Subcutaneous abdominal adipose tissue (tissue), 5 donors: Measurements from ENCODE around the gene ZNF32.
"Not testable (repeated sequence)": the region's sequence is repeated elsewhere in the genome, so short reads cannot be mapped to it uniquely, and the experiment has no call there.

ENCODE experiments used
- H3K27ac ChIP-seq: one replicate; pipeline ENCODE4 v1.7.0; 2013; ENCODE audit warnings: low read depth, mild to moderate bottlenecking, inconsistent platforms, low read length, moderate library complexity
- H3K27me3 ChIP-seq, 5 donors: one replicate each; pipeline ENCODE4 v1.7.0; 2013; ENCODE audit warnings: low read length in 5 of 5, inconsistent platforms in 1 of 5; ENCODE audit not compliant: control insufficient read depth in 5 of 5, insufficient read depth in 4 of 5
- H3K36me3 ChIP-seq, 5 donors: one replicate each; pipeline ENCODE4 v1.7.0; 2013; ENCODE audit warnings: low read length in 5 of 5; ENCODE audit not compliant: control insufficient read depth in 5 of 5, insufficient read depth in 5 of 5
- H3K4me1 ChIP-seq, 5 donors: one replicate each; pipeline ENCODE4 v1.7.0; 2013; ENCODE audit warnings: low read length in 5 of 5, mild to moderate bottlenecking in 3 of 5, moderate library complexity in 1 of 5; ENCODE audit not compliant: control insufficient read depth in 5 of 5, insufficient read depth in 5 of 5
- H3K4me3 ChIP-seq, 5 donors: one replicate each; pipeline ENCODE4 v1.7.0; 2013; ENCODE audit warnings: low read length in 5 of 5, low read depth in 1 of 5
- H3K9ac ChIP-seq, 5 donors: one replicate each; pipeline ENCODE4 v1.7.0; 2013; ENCODE audit warnings: low read length in 5 of 5, mild to moderate bottlenecking in 4 of 5, moderate library complexity in 3 of 5
- H3K9me3 ChIP-seq, 5 donors: one replicate each; pipeline ENCODE4 v1.7.0; 2013; ENCODE audit warnings: low read length in 5 of 5; ENCODE audit not compliant: control insufficient read depth in 5 of 5
- donor health status: healthy.
- donor health status: healthy.
- donor health status: healthy.
- donor health status: healthy.
- donor health status: healthy.

The ZNF32 gene

GRCh38 chr10:43647576-43647975 lies 1.1 kb downstream of the ZNF32 start:
- Histone ChIP-seq H3K36me3 (peaks cover 24 to 39% (median 33%) of the 10 kb centered on the region in 5 donors), H3K9me3 (peaks cover 34 to 42% (median 40%) of the 10 kb centered on the region in 5 donors), H3K27me3 (no peaks in the 10 kb centered on the region), H3K27ac (peak overlapping the region; percentile 65), H3K4me3 (peak overlapping the region; percentile 73 to 86 (median 83)), H3K9ac (peak overlapping the region in 3 of 5 donors; percentile 87 to 95 (median 90)), H3K4me1 (peaks cover 2 to 21% (median 16%) of the 10 kb centered on the region in 5 donors)

- Histone ChIP-seq H3K36me3 (peaks cover 24 to 43% (median 36%) of the 10 kb centered on the region in 5 donors), H3K9ac (no peak overlapping the region), H3K4me1 (peaks cover 2 to 21% (median 16%) of the 10 kb centered on the region in 5 donors), H3K4me3 (peak overlapping the region in 4 of 5 donors; percentile 0 to 27 (median 12)), H3K9me3 (peaks cover 46 to 57% (median 55%) of the 10 kb centered on the region in 5 donors), H3K27me3 (no peaks in the 10 kb centered on the region), H3K27ac (no peak overlapping the region)
These were observed 2.8 kb downstream of the ZNF32 start for GRCh38 chr10:43645866-43646265.

- H3K9me3 ChIP-seq: peaks cover 47 to 60% (median 55%) of the 10 kb centered on the region in 5 donors
- no peak overlapping the region for H3K27ac ChIP-seq
- no peaks in the 10 kb centered on the region for H3K27me3 ChIP-seq
- peaks cover 24 to 43% (median 36%) of the 10 kb centered on the region in 5 donors for H3K36me3 ChIP-seq
- no peak overlapping the region for H3K9ac ChIP-seq
- peak overlapping the region; percentile 27 to 56 (median 45) for H3K4me3 ChIP-seq
- peaks cover 2 to 17% (median 13%) of the 10 kb centered on the region in 5 donors for H3K4me1 ChIP-seq
These were observed 4.4 kb downstream of the ZNF32 start for GRCh38 chr10:43644252-43644651.

- Histone ChIP-seq H3K27me3 (no peaks in the 10 kb centered on the region), H3K27ac (no peak overlapping the region), H3K4me3 (no peak overlapping the region), H3K4me1 (no peaks in the 10 kb centered on the region), H3K9ac (no peak overlapping the region), H3K36me3 (peaks cover 17 to 39% (median 32%) of the 10 kb centered on the region in 5 donors), H3K9me3 (peaks cover 38 to 54% (median 52%) of the 10 kb centered on the region in 5 donors)
These were observed 8.1 kb downstream of the ZNF32 start for GRCh38 chr10:43640603-43641002.

GRCh38 chr10:43635816-43636215 lies 12.9 kb downstream of the ZNF32 start:
- H3K27me3 ChIP-seq, H3K9ac ChIP-seq, H3K4me1 ChIP-seq, H3K36me3 ChIP-seq, H3K27ac ChIP-seq, H3K4me3 ChIP-seq: not testable (repeated sequence)
- peaks cover 0 to 22% (median 15%) of the 10 kb centered on the region in 5 donors for H3K9me3 ChIP-seq

GRCh38 chr10:43628956-43629355 lies 19.7 kb downstream of the ZNF32 start:
- Histone ChIP-seq H3K27me3 (no peaks in the 10 kb centered on the region), H3K4me1 (no peaks in the 10 kb centered on the region), H3K36me3 (no peaks in the 10 kb centered on the region), H3K9ac (no peak overlapping the region), H3K9me3 (peaks cover 0 to 1% (median 0%) of the 10 kb centered on the region in 5 donors), H3K27ac (no peak overlapping the region), H3K4me3 (no peak overlapping the region)

- Histone ChIP-seq H3K27me3 (no peaks in the 10 kb centered on the region), H3K9me3 (no peaks in the 10 kb centered on the region), H3K36me3 (no peaks in the 10 kb centered on the region), H3K27ac (no peak overlapping the region), H3K9ac (no peak overlapping the region), H3K4me1 (peaks cover 0 to 3% (median 0%) of the 10 kb centered on the region in 5 donors), H3K4me3 (no peak overlapping the region)
These were observed 20.7 kb downstream of the ZNF32 start for GRCh38 chr10:43627942-43628341.

GRCh38 chr10:43623351-43623750 lies 25.3 kb downstream of the ZNF32 start:
- peaks cover 0 to 3% (median 0%) of the 10 kb centered on the region in 5 donors for H3K4me1 ChIP-seq
- H3K9me3 ChIP-seq: peaks cover 0 to 3% (median 0%) of the 10 kb centered on the region in 5 donors
- H3K9ac ChIP-seq: no peak overlapping the region
- H3K36me3 ChIP-seq: no peaks in the 10 kb centered on the region
- H3K27me3 ChIP-seq: no peaks in the 10 kb centered on the region
- H3K4me3 ChIP-seq: peak overlapping the region in 4 of 5 donors; percentile 41 to 57 (median 48)
- no peak overlapping the region for H3K27ac ChIP-seq

GRCh38 chr10:43622038-43622437 lies 26.6 kb downstream of the ZNF32 start:
- H3K4me3 ChIP-seq: no peak overlapping the region
- no peaks in the 10 kb centered on the region for H3K27me3 ChIP-seq
- no peak overlapping the region for H3K9ac ChIP-seq
- peaks cover 0 to 3% (median 0%) of the 10 kb centered on the region in 5 donors for H3K36me3 ChIP-seq
- H3K4me1 ChIP-seq: peaks cover 0 to 3% (median 0%) of the 10 kb centered on the region in 5 donors
- H3K9me3 ChIP-seq: peaks cover 0 to 11% (median 6%) of the 10 kb centered on the region in 5 donors
- no peak overlapping the region for H3K27ac ChIP-seq

GRCh38 chr10:43619368-43619767 lies 29.3 kb downstream of the ZNF32 start:
- H3K9ac ChIP-seq: no peak overlapping the region
- no peak overlapping the region for H3K27ac ChIP-seq
- no peak overlapping the region for H3K4me3 ChIP-seq
- peaks cover 0 to 3% (median 0%) of the 10 kb centered on the region in 5 donors for H3K4me1 ChIP-seq
- H3K27me3 ChIP-seq: no peaks in the 10 kb centered on the region
- peaks cover 6 to 16% (median 9%) of the 10 kb centered on the region in 5 donors for H3K36me3 ChIP-seq
- peaks cover 5 to 19% (median 15%) of the 10 kb centered on the region in 5 donors for H3K9me3 ChIP-seq
